ENCODE results near the gene TXNDC12.
A peak's percentile ranks its signal among the peaks of the same experiment; 100 is the strongest.

TXNDC12 gene

GRCh38 chr1:52003877-52004276, 51.1 kb downstream of the TXNDC12 start:
- CTCF ChIA-PET: interaction anchor here (0.9 to 1.5 kb wide), 2 partner anchors 106 to 107 kb away, joined by 10 to 12 read pairs; no protein-coding TSS in a partner anchor
- POLR2A ChIA-PET: no interaction called here
- TF ChIP-seq ZFP69B (tag by site-specific recombination; IDR thresholded peaks at IDR 0.05): peak; percentile 31; the same call in 1 of the 2 replicates
- TF ChIP-seq RBAK (tag by site-specific recombination; IDR thresholded peaks at IDR 0.05): no peak
- no peak for TF ChIP-seq ZNF366 (tag by site-specific recombination; conservative IDR thresholded peaks at IDR 0.05)
- TF ChIP-seq ZNF518A (tag by site-specific recombination; conservative IDR thresholded peaks at IDR 0.05; ENCODE audit: low read depth): no peak
- peak; percentile 90 for TF ChIP-seq PRDM10 (tag by site-specific recombination; IDR thresholded peaks at IDR 0.05)
- TF ChIP-seq ZNF248 (tag by site-specific recombination; IDR thresholded peaks at IDR 0.05): no peak
- TF ChIP-seq ZNF488 (tag by site-specific recombination; IDR thresholded peaks at IDR 0.05): no peak

GRCh38 chr1:52002038-52002917, 52.7 kb downstream of the TXNDC12 start:
- H3K9me3 ChIP-seq (ENCODE audit: control insufficient read depth, insufficient read depth, low read depth, low read length): no peaks in the 10 kb centered on the region
- no peaks in the 10 kb centered on the region for H3K36me3 ChIP-seq (ENCODE audit: control insufficient read depth in 2 of 2, insufficient read depth in 1 of 2, low read length in 2 of 2)
- no peak overlapping the region for H3K27ac ChIP-seq (ENCODE audit: extremely low read depth, low read depth, low read length)
- POLR2A ChIA-PET: no interaction called here
- H3K4me1 ChIP-seq (ENCODE audit: control insufficient read depth, insufficient read depth, low read length): no peaks in the 10 kb centered on the region
- H3K4me3 ChIP-seq (ENCODE audit: low read depth, low read length): no peak overlapping the region
- CTCF ChIA-PET: interaction anchor here (0.7 to 6.5 kb wide), 6 partner anchors 10 to 104 kb away, joined by 3 to 70 read pairs (median 4); no protein-coding TSS in a partner anchor
- TF ChIP-seq MEIS1 (CRISPR knock-in tag; IDR thresholded peaks at IDR 0.05; ENCODE audit: borderline replicate concordance): no peak
- TF ChIP-seq ZNF768 (tag by site-specific recombination; IDR thresholded peaks at IDR 0.05): no peak
- TF ChIP-seq SP7 (tag by site-specific recombination; IDR thresholded peaks at IDR 0.05): peak; percentile 41; the same call in 1 of the 2 replicates
- no peak for TF ChIP-seq ZNF202 (tag by site-specific recombination; IDR thresholded peaks at IDR 0.05; ENCODE audit: borderline replicate concordance)
- TF ChIP-seq ZSCAN30 (tag by site-specific recombination; IDR thresholded peaks at IDR 0.05): no peak
- no peak for TF ChIP-seq ZNF37A (tag by site-specific recombination; IDR thresholded peaks at IDR 0.05)
- peak; percentile 98 for TF ChIP-seq SCRT2 (tag by site-specific recombination; IDR thresholded peaks at IDR 0.05)
- TF ChIP-seq ZNF473 (tag by site-specific recombination; IDR thresholded peaks at IDR 0.05): no peak
- no peak for TF ChIP-seq PRDM4 (tag by site-specific recombination; IDR thresholded peaks at IDR 0.05)
- TF ChIP-seq ZNF501 (tag by site-specific recombination; IDR thresholded peaks at IDR 0.05): no peak
- TF ChIP-seq ZNF174 (tag by site-specific recombination; IDR thresholded peaks at IDR 0.05): no peak
- no peak for TF ChIP-seq ZNF776 (tag by site-specific recombination; IDR thresholded peaks at IDR 0.05; ENCODE audit: borderline replicate concordance)
- TF ChIP-seq CTCF (tag by site-specific recombination; IDR thresholded peaks at IDR 0.05): peak; percentile 77; the same call in 1 of the 2 replicates

More at GRCh38 chr1:52003877-52004276, 51.1 kb downstream of the TXNDC12 start:
- Histone ChIP-seq H3K4me1 (ENCODE audit: control insufficient read depth, insufficient read depth, low read length) (no peaks in the 10 kb centered on the region), H3K4me3 (ENCODE audit: low read depth, low read length) (no peak overlapping the region), H3K9me3 (ENCODE audit: control insufficient read depth, insufficient read depth, low read depth, low read length) (no peaks in the 10 kb centered on the region), H3K36me3 (ENCODE audit: control insufficient read depth in 2 of 2, insufficient read depth in 1 of 2, low read length in 2 of 2) (no peaks in the 10 kb centered on the region), H3K27ac (ENCODE audit: extremely low read depth, low read depth, low read length) (no peak overlapping the region)
